Measurements from ENCODE around the gene RPTOR. TPM values are rescaled to one million over a fixed set of nuclear protein-coding genes. Genes with fewer than 3 reads are reported as not detected.
A peak's percentile ranks its signal among the peaks of the same experiment; 100 is the strongest.

The RPTOR gene
- total RNA-seq, 2 experiments from 2014 or later = 45.3 to 49.1 TPM

DNA sequence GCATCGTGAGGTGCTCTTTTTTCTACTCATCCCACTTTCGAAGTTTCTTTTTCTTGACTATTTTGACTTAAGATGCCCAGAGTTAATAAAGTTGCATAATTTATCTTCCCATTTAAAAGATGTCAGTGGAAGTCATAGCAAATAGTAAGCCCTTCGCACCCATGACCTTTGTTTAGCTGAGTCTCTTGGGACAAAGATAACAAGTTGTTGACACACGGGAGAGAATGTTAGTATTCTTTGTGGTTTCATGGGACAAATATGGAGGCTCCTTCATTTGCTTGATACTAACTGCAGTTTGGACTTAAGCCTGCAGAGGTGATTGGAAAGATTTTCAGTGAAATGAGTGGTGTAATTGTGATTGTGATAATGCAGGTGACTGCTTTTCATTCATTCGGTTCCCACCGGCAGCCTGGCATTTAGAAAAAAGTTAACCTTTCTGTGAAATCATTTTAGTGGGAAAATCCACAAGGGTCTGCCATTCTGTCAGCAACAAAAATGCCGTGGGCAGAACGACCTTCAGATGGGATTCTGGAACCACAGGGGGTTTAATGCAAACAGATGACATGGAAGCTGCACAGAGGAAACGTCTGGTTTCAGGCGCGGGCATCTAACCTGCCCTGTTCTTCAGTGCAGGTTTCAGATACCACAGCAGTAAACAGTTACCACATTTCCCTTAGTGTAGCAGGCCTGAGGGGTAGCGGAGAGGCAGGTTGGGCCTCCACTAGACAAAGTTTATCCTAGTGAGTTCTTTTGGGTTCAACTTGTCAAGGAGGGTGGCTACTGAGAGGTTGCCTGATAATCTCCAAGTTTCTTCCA lies 123.0 kb downstream of the RPTOR start:
- H3K4me1 Mint-ChIP-seq (ENCODE audit: low read depth) = peaks cover 69% of the 10 kb centered on the region
- peak; percentile 59 for DNase-seq
- TF ChIP-seq, protein P1, sequence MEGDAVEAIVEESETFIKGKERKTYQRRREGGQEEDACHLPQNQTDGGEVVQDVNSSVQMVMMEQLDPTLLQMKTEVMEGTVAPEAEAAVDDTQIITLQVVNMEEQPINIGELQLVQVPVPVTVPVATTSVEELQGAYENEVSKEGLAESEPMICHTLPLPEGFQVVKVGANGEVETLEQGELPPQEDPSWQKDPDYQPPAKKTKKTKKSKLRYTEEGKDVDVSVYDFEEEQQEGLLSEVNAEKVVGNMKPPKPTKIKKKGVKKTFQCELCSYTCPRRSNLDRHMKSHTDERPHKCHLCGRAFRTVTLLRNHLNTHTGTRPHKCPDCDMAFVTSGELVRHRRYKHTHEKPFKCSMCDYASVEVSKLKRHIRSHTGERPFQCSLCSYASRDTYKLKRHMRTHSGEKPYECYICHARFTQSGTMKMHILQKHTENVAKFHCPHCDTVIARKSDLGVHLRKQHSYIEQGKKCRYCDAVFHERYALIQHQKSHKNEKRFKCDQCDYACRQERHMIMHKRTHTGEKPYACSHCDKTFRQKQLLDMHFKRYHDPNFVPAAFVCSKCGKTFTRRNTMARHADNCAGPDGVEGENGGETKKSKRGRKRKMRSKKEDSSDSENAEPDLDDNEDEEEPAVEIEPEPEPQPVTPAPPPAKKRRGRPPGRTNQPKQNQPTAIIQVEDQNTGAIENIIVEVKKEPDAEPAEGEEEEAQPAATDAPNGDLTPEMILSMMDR (IDR thresholded peaks at IDR 0.05) = no peak
- intact Hi-C loops (cut with micrococcal nuclease) = no loop called here
- H3K4me3 Mint-ChIP-seq = no peak overlapping the region
- POLR2A ChIA-PET = interaction anchor here (1.2 kb wide), 1 partner anchor 10 kb away, joined by 3 read pairs; no protein-coding TSS in a partner anchor
- ATAC-seq = peak; percentile 45
- H3K27me3 Mint-ChIP-seq = no peaks in the 10 kb centered on the region
- H3K9me3 Mint-ChIP-seq = no peaks in the 10 kb centered on the region
- CTCF ChIA-PET = no interaction called here
- peak overlapping the region; percentile 56 for H3K27ac Mint-ChIP-seq
- peaks cover 19% of the 10 kb centered on the region for H3K36me3 Mint-ChIP-seq (ENCODE audit: low read depth)

DNA sequence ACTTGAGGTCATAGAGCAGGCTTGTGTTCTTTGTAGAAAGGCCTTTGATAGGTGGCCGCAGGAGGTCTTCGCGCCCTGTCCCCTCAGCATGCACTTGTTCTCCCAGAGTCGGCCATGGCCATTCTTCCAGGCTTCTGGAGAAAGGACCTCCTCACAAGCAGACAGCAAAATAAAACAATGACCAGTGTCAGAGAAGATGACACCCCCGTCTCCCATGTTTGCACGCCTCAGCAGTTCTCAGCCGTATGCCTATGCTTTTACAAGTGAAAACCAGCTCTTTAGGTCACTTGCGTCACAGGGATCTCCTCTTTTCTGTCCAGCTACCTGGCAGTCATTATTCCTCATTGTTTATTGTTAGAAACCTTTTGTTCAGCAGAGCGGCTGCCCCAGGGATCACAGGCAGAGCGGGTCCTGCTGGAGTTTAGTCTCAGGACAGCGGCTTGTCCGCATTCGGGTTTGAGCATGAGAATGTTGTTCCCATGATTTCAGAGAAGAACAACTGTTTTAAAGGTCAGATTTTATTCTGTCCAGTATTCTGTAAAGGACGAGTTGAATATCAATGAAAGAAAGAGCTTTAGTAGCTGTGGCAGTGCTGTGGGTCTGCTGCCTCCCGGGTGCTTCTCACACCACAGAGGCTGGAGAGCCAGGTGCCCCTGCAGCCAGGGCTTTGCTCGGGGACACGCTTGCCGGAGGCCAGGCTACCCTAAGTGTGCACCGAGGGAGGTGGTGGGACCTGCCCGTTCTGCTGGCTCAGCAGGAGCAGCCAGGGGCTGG lies 123.9 kb downstream of the RPTOR start:
- H3K27me3 Mint-ChIP-seq = no peaks in the 10 kb centered on the region
- H3K27ac Mint-ChIP-seq = peak overlapping the region; percentile 56
- ChIA-PET POLR2A (interaction anchor here (0.5 to 1.2 kb wide), 2 partner anchors 11 to 95 kb away, joined by 3 read pairs; no protein-coding TSS in a partner anchor), CTCF (no interaction called here)
- intact Hi-C loops (cut with micrococcal nuclease) = no loop called here
- H3K9me3 Mint-ChIP-seq = no peaks in the 10 kb centered on the region
- H3K36me3 Mint-ChIP-seq (ENCODE audit: low read depth) = peaks cover 22% of the 10 kb centered on the region
- DNase-seq (no peak), ATAC-seq (no peak)
- TF ChIP-seq, protein P1 (IDR thresholded peaks at IDR 0.05) = no peak
- no peak overlapping the region for H3K4me3 Mint-ChIP-seq
- peaks cover 66% of the 10 kb centered on the region for H3K4me1 Mint-ChIP-seq (ENCODE audit: low read depth)

- ATAC-seq (no peak), DNase-seq (no peak)
- TF ChIP-seq, protein P1 (IDR thresholded peaks at IDR 0.05) = no peak
- POLR2A ChIA-PET = no interaction called here
- intact Hi-C loops (cut with micrococcal nuclease) = loop anchor here (10.0 kb wide), 1 partner anchor 114 kb away; no protein-coding TSS in a partner anchor
- peaks cover 25% of the 10 kb centered on the region for H3K36me3 Mint-ChIP-seq (ENCODE audit: low read depth)
- no peak overlapping the region for H3K4me3 Mint-ChIP-seq
- CTCF ChIA-PET = no interaction called here
- H3K4me1 Mint-ChIP-seq (ENCODE audit: low read depth) = peaks cover 57% of the 10 kb centered on the region
- H3K9me3 Mint-ChIP-seq = no peaks in the 10 kb centered on the region
- H3K27ac Mint-ChIP-seq = no peak overlapping the region
- H3K27me3 Mint-ChIP-seq = no peaks in the 10 kb centered on the region
Observed at GRCh38 chr17:80671039-80671824, 126.6 kb downstream of the RPTOR start.

- DNase-seq (no peak), ATAC-seq (no peak)
- intact Hi-C loops (cut with micrococcal nuclease) = loop anchor here (10.0 kb wide), 1 partner anchor 113 kb away; no protein-coding TSS in a partner anchor
- CTCF ChIA-PET = no interaction called here
- Mint-ChIP-seq H3K9me3 (no peaks in the 10 kb centered on the region), H3K4me3 (no peak overlapping the region), H3K27me3 (no peaks in the 10 kb centered on the region), H3K27ac (no peak overlapping the region), H3K36me3 (ENCODE audit: low read depth) (peaks cover 24% of the 10 kb centered on the region), H3K4me1 (ENCODE audit: low read depth) (peaks cover 57% of the 10 kb centered on the region)
- TF ChIP-seq, protein P1 (IDR thresholded peaks at IDR 0.05) = no peak
- POLR2A ChIA-PET = no interaction called here
Observed at GRCh38 chr17:80671825-80672110, 127.1 kb downstream of the RPTOR start.

Data from activated CD8-positive, alpha-beta T cell treated with anti-CD3 and anti-CD28 coated beads for 36 hours (primary cell).